Hepatocyte (in vitro differentiated cells): Measurements from ENCODE around the gene ERFL. TPM values are rescaled to one million over a fixed set of nuclear protein-coding genes. Genes with fewer than 3 reads are reported as not detected.

Source experiments
- DNase-seq: peaks from one replicate; pipeline ENCODE4 v3.0.0-alpha.2; 2016; ENCODE audit warnings: low spot score
- H2AFZ ChIP-seq: fragments of 200-600 bp; sonication (generic); 2 replicates; pipeline ENCODE4 v1.6.0; 2016; ENCODE audit warnings: antibody characterized with exemption, mild to moderate bottlenecking
- H3K27ac ChIP-seq: fragments of 200-600 bp; sonication (generic); 2 replicates; pipeline ENCODE4 v1.5.1; 2016; ENCODE audit warnings: mild to moderate bottlenecking
- H3K27me3 ChIP-seq: fragments of 200-600 bp; sonication (generic); 2 replicates; pipeline ENCODE4 v1.6.1; 2016
- H3K36me3 ChIP-seq: fragments of 200-600 bp; sonication (generic); replicated peaks from 2 replicates; pipeline ENCODE4 v1.5.1; 2016; ENCODE audit warnings: low read depth; ENCODE audit not compliant: insufficient read depth
- H3K4me1 ChIP-seq: fragments of 200-600 bp; sonication (generic); 2 replicates; pipeline ENCODE4 v1.5.1; 2016; ENCODE audit warnings: mild to moderate bottlenecking, moderate library complexity; ENCODE audit not compliant: insufficient read depth
- H3K4me2 ChIP-seq: fragments of 200-600 bp; sonication (generic); 2 replicates; pipeline ENCODE4 v1.6.0; 2016
- H3K4me3 ChIP-seq: fragments of 200-600 bp; sonication (generic); 2 replicates; pipeline ENCODE4 v1.5.1; 2016; ENCODE audit warnings: mild to moderate bottlenecking
- H3K79me2 ChIP-seq: fragments of 200-600 bp; sonication (generic); 2 replicates; pipeline ENCODE4 v1.6.0; 2017; ENCODE audit warnings: mild to moderate bottlenecking
- H3K9me2 ChIP-seq: fragments of 200-600 bp; sonication (generic); replicated peaks from 2 replicates; pipeline ENCODE4 v1.6.0; 2017; ENCODE audit warnings: mild to moderate bottlenecking; ENCODE audit not compliant: insufficient read depth
- H3K9me3 ChIP-seq: fragments of 200-600 bp; sonication (generic); 2 replicates; pipeline ENCODE4 v1.5.1; 2016; ENCODE audit warnings: low read depth, mild to moderate bottlenecking
- H4K20me1 ChIP-seq: fragments of 200-600 bp; sonication (generic); 2 replicates; pipeline ENCODE4 v1.6.0; 2016; ENCODE audit warnings: mild to moderate bottlenecking; ENCODE audit not compliant: insufficient read depth, poor library complexity, severe bottlenecking
- EZH2 ChIP-seq: fragments of 200-600 bp; sonication (generic); IDR thresholded peaks from 2 replicates; pipeline ENCODE4 v1.6.1; 2016; ENCODE audit warnings: antibody characterized with exemption, mild to moderate bottlenecking, borderline replicate concordance
- EZH2phosphoT487 ChIP-seq: fragments of 200-600 bp; sonication (generic); IDR thresholded peaks from one replicate; pipeline ENCODE4 v1.6.1; 2018; ENCODE audit warnings: antibody characterized with exemption, mild to moderate bottlenecking, low read depth, moderate library complexity; ENCODE audit not compliant: unreplicated experiment, severe bottlenecking
- WGBS: methylation state at CpG from one replicate; pipeline ENCODE4 v1.1.6; 2016; ENCODE audit warnings: low lambda C conversion rate; ENCODE audit errors: missing lambda C conversion rate; 5-methylcytosine and 5-hydroxymethylcytosine counted together
- polyA plus RNA-seq: library from polyadenylated mRNA; unstranded; fragments of >200 nt; fragmentation: Nextera tagmentation; extraction: Ambion mirVana; gene quantifications from 2 replicates; pipeline ENCODE4 v1.2.1, GENCODE V29; 2016
- total RNA-seq: library from RNA; depleted of rRNA; stranded (reverse); fragments of >200 nt; gene quantifications from 2 replicates; pipeline ENCODE4 v1.2.3, GENCODE V29; 2014
- TF ChIP-seq, protein P1 (sequence below): fragments of 200-600 bp; sonication (generic); IDR thresholded peaks from 2 replicates; pipeline ENCODE4 v1.5.1; 2016; ENCODE audit warnings: antibody characterized with exemption, mild to moderate bottlenecking; ENCODE audit not compliant: poor library complexity

The ERFL gene
- total and polyA plus RNA-seq, 2 experiments from 2014 or later: 0.53 TPM; not detected in 1

DNA sequence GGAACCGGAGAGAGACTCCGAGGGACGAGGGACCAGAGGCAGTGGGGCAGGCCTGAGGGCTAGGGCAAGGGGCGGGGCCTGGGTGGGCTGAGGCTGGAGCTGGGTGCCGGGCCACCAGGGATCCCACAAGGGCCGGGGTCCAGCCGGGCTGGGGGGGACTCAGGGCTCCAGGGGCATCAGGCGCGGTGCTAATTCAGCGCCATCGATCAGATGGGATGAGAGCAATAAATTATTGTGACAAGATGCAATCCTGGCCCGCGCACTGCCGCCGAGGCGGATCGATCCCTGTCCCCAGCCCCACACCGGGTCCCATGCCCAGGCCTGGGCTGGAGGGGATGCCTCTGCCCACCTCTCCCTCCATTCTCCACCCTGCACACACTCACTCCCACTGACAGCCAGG, 5.7 kb downstream of the ERFL start:
- no peak for DNase-seq
- Histone ChIP-seq H3K4me3 (no peak overlapping the region), H3K79me2 (no peaks in the 10 kb centered on the region), H3K9me2 (no peaks in the 10 kb centered on the region), H3K4me2 (no peak overlapping the region), H3K27ac (no peak overlapping the region), H3K9me3 (no peaks in the 10 kb centered on the region), H4K20me1 (no peaks in the 10 kb centered on the region), H3K4me1 (no peaks in the 10 kb centered on the region), H3K36me3 (no peaks in the 10 kb centered on the region), H3K27me3 (peaks cover 74% of the 10 kb centered on the region), H2AFZ (no peak overlapping the region)
- no peak for TF ChIP-seq EZH2phosphoT487
- no peak for TF ChIP-seq EZH2
- TF ChIP-seq, protein P1, sequence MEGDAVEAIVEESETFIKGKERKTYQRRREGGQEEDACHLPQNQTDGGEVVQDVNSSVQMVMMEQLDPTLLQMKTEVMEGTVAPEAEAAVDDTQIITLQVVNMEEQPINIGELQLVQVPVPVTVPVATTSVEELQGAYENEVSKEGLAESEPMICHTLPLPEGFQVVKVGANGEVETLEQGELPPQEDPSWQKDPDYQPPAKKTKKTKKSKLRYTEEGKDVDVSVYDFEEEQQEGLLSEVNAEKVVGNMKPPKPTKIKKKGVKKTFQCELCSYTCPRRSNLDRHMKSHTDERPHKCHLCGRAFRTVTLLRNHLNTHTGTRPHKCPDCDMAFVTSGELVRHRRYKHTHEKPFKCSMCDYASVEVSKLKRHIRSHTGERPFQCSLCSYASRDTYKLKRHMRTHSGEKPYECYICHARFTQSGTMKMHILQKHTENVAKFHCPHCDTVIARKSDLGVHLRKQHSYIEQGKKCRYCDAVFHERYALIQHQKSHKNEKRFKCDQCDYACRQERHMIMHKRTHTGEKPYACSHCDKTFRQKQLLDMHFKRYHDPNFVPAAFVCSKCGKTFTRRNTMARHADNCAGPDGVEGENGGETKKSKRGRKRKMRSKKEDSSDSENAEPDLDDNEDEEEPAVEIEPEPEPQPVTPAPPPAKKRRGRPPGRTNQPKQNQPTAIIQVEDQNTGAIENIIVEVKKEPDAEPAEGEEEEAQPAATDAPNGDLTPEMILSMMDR: no peak
- WGBS: 55% methylated on average over 17 of the region's 18 CpGs

DNA sequence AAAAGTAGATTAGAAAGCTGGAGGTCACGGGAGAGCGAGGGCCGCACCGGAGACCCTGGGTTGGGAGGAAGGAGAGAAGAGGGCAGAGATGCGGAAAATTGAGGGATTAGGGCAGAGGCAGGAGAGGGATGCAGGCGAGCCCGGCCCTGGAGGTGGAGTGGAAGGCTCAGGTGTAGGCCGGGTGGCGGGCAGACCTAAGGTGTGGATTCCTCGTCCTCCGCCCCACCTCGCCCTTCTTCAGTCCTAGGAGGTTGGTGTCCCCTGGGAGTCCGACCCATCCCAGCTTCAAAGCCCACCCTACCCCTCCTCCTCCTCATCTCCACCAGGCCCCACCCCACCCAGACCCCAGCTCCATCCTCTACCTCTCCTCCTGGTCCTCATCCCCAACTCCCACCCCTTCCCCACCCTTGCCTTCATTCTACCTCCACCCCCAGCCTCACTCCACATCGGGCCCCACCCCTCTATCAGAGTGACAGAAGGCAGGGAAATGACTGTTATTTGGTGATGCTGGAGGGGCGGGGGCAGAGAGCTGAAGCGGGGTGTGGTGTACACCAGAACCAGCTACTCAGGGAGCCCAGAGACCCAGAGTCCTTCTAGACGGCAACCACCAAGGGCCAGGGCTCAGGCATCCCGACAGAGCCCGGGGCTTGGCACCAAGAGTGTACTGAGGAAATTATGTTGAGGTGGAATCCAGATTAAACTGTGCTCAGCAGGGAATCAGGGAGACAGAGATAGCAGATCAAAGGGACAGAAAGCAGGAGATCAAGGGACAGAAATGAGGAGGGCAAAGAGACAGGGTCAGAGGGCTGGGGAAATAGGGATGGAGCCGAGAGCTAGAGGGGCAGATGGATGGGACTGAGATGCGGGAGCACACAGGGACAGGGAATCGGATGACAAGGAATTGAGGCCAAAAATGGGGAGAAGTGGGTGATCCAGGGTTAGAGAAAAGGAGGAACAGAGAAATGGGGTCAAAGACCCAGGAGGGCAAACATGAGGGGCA, 6.4 kb downstream of the ERFL start:
- Histone ChIP-seq H3K4me1 (no peaks in the 10 kb centered on the region), H2AFZ (no peak overlapping the region), H3K79me2 (no peaks in the 10 kb centered on the region), H3K9me3 (no peaks in the 10 kb centered on the region), H3K9me2 (no peaks in the 10 kb centered on the region), H3K4me2 (no peak overlapping the region), H3K27ac (no peak overlapping the region), H3K4me3 (no peak overlapping the region), H3K36me3 (no peaks in the 10 kb centered on the region), H4K20me1 (no peaks in the 10 kb centered on the region), H3K27me3 (peaks cover 74% of the 10 kb centered on the region)
- TF ChIP-seq EZH2: no peak
- TF ChIP-seq, protein P1: no peak
- no peak for TF ChIP-seq EZH2phosphoT487
- DNase-seq: no peak
- WGBS: 32% methylated on average over 16 of the region's 22 CpGs

DNA sequence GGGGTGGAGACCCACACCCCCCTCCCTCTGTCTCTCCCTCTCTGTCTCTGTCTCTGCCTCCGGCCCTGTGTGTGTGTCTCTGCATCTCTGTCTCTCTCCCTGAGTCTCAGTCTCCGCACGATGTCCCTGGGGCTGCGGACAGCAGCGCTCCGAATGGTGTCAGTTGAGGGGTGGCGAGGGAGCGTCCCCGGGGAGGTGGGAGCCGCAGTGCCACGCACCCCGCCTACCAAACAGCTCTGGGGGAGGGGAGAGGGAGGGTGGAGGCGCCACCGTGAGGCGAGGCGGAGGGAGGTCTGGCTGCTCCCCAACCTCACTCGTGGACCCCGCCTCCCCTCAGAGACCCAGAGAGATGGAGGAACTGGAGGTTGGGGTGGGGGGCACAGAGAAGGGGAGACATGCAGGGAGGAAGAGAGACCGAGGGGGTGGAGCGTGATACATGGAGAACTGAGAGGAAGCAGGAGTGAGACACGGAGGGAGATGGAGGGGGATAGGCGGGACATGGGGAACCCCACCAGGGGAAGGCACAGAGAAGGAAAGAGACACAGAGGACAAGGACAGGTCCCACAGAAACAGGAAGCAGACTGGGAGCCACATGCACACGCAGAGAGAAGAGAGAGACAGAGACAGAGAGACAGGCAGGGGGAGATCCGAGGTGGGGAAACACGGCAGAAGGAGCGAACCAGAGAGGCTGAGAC, 7.2 kb downstream of the ERFL start:
- H3K4me3 ChIP-seq: no peak overlapping the region
- no peaks in the 10 kb centered on the region for H3K79me2 ChIP-seq
- H3K9me3 ChIP-seq: no peaks in the 10 kb centered on the region
- no peaks in the 10 kb centered on the region for H3K9me2 ChIP-seq
- no peak overlapping the region for H3K4me2 ChIP-seq
- DNase-seq: no peak
- TF ChIP-seq, protein P1: no peak
- TF ChIP-seq EZH2 (no peak), EZH2phosphoT487 (no peak)
- H3K4me1 ChIP-seq: no peaks in the 10 kb centered on the region
- 38% methylated on average over 18 of the region's 26 CpGs for WGBS
- no peak overlapping the region for H3K27ac ChIP-seq
- no peaks in the 10 kb centered on the region for H4K20me1 ChIP-seq
- peaks cover 74% of the 10 kb centered on the region for H3K27me3 ChIP-seq
- H3K36me3 ChIP-seq: no peaks in the 10 kb centered on the region
- H2AFZ ChIP-seq: no peak overlapping the region
